GM19035 (cell line): ENCODE results near the gene DNM2.

ENCODE experiments used
- ATAC-seq: cut with Tn5 transposase; IDR thresholded peaks from one replicate; pipeline ENCODE4 v1.9.1; 2021; ENCODE audit not compliant: unreplicated experiment

The DNM2 gene

DNA sequence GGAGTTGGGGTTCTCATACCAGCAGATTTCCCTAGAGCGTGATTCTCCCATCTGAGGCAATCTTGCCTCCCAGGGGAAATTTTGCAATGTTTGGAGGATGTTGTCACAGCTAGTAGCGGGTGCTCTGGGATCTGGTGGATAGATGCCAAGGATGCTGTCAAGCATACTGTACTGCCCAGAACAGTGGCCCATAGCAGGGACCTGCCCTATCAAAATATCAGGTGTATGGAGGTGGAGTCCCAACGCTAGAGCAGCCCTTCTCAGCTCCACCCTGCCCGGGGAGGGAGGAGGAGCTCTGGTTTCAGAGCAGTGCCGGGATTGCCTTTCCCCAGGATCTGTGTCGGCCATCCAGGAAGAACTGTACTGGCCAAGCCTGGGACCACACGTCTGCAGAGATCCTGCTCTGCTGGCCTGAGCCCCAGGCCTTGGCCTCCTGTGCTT is 27.5 kb upstream of the DNM2 start:
- no peak for ATAC-seq

DNA sequence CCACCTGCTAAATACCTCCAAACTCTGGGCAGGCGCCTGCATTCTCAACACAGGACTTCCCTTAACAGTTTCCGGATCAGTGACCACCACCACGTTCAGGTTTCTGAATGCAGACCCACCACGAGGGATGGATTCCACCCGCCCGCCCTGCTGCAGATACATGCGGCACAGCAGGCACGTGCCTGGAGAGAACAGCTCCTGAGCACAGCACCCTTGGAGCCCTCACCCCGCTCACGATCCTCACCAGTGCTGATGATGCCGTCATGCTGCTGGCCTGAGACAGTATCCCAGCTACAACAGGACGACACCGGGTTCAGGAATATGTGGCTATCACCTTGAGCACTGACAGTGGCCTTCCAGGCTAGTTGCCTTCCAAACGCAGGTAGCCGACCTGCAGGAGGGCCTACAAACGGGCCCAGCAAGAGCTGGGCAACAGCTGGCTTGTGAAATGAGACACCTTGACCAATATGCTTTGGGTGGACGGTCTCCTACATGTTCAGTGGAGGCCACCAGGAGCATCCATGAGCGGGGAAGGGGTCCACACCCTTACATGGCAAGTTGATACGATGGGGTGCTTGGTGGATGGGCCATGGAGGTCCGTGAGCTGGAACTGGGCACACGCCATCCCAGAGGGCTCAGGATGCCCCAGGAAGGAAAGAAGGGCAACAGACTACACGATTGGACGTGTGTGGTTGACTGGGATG is 26.5 kb upstream of the DNM2 start:
- ATAC-seq = no peak

DNA sequence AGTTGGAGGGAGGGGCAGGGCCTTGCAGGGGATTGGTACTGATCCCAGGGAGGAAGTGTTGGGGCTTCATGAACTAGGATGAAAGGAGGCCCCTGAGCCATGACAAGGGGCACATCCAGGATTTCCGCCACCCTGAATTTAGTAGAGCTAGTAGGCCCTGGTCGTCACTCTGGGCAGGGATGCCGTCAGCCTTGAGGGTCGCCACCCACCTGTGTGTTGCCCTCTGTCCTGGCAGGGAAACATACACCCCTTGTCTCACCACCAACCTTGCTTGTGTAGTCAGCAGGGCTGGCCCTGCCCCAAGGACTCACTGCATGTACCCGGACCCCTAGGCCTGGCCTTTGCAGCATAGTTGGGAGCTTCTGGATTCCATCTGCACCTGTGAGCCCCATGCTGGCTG is 26.0 kb upstream of the DNM2 start:
- ATAC-seq = no peak

DNA sequence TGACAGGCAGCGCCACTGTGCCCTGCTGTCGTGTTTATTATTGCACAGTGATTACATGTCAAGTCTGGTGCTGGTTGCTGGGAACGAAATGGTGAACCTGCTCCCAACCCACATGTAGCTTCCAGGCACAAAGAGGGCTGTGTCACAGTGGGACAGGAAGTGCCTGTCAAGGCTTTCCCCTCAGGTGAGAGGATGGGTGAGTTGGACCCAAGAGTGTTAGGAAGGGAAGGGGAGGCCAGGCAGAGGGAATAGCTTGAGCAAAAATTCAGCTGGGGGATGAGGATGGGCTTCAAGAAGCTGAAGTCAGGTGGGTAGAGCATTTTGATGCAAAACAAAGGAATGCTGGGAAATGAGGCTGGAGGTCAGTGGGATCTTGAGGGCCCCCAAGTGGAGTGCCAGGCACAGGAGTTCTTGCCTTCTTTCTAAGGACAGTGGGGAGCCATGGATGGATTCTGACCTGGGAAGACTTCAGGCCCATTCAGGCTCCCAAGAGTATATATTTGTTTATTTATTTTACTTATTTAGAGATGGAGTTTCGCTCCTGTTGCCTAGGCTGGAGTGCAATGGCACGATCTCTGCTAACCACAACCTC is 25.1 kb upstream of the DNM2 start:
- no peak for ATAC-seq

DNA sequence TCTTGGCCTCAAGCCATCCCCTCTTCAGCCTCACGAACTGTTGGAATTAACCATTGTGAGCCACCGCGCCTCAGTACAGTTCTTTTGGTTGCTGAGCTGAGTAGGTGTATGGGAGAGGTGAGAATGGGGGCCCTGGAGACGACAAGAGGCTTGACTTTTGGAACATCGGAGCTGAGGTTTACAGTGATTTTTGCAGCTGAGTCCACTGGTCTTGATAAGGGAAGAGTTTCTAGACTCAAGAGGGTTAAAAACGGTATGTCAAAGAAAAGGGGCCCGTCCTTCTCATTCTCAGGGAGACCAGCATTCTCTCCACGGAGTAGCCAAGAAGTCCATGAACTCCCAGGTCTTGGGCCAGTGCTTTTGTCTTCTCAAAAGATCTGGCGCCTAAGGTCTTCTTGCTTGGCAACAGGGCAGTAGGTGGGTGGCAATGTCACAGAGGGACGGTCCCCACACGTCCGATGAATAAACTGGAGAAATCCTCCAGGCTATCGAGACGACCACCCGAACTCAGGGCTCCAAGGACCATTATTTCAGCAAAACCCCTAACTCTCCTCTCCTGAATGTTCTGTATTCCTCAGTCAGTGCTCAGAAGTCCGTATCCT is 23.1 kb upstream of the DNM2 start:
- no peak for ATAC-seq

DNA sequence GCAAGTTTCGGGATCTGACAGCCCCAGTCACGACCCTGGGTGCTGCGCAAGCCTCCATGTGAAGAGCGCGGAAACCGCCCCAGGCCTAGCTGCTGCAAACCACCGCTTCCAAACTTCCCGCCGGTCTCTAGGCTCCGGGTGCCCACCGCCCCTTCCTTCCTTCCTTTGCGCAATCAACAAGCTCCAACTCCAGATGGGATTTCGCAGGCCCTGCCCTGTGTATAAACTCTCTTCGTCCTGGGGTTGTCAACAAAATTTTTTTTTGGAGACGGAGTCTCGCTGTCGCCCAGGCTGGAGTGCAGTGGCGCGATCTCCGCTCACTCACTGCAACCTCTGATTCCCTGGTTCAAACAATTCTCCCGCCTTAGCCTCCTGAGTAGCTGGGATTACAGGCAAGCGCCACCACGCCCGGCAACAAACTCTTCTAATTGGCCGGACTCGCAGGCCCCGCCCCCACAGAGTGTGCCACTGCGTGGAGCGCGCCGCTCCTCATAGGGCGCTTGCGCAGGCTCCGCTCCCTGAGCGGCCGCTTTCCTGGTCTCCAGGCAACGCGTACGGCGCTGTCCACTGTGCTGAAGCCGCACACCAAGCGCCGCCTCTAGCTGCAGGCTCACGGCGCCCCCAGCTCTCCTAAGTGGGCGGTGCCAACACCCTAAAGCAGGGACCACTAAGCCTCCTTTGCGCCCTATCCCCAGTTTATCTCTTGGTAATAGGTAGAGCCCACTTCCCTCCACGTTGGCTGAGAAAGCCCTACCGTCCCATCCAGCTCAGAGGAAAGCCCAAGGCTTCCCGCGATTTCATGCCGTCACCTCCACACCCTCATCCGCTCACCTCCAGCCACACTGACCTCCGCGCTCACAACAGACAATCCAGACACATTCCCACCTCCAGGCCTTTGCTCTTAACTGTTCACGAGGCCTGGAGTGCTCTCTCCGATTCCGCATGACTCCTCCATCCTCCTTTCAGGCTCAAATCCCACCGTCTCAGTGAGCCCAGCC is 22.2 kb upstream of the DNM2 start:
- ATAC-seq = peak; percentile 79

DNA sequence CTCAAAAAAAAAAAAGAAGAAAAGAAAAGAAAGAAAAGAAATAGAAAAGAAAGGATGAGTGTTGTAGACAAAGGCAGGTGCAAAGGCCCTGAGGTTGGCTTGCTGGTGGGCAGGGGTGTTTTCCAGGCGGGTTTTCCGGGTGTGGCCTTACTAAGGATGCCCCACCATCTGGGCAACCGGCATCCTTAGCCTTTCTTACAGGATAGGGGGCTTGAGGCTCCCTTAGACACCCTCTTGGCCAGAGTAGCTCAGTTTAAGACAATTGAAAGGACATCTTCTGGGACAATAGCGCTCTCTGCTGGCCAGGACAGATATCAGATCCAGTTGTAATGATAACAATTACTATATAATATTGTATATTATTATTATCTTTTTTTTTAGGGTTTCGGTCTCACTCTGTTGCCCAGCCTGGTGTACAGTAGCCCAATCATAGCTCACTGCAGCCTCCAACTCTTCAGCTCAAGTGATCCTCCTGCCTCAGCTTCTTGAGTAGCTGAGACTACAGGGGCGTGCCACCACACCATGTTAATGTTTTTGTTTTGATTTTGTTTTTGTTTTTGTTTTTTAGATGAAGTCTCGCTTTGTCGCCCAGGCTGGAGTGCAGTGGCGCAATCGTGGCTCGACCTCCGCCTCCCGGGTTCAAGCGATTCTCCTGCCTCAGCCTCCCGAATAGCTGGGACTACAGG is 18.1 kb upstream of the DNM2 start:
- no peak for ATAC-seq

DNA sequence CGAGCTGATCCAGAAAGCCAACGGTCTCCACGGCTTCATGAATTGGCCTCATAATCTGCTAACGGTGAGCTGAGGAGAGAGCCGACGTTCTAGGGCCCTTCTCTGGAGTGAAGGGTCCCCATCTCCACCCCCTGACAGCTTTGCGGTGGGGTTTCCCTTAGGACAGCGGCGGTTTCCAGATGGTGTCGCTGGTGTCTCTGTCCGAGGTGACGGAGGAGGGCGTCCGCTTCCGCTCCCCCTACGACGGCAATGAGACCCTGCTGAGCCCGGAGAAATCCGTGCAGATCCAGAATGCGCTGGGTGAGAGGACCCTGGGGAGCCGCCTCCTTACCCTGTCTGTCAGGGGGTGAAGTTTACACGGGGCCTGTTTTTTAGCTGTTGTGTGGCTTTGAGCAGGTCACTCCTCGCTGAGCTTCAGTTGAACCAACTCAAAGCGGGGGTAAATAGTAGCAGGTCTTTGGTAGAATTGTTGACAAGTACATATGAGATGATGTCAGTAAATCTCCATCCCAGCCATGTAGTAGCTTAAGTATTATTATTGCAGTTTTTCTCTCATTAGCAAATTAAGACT is 15.8 kb upstream of the DNM2 start:
- peak; percentile 28 for ATAC-seq

DNA sequence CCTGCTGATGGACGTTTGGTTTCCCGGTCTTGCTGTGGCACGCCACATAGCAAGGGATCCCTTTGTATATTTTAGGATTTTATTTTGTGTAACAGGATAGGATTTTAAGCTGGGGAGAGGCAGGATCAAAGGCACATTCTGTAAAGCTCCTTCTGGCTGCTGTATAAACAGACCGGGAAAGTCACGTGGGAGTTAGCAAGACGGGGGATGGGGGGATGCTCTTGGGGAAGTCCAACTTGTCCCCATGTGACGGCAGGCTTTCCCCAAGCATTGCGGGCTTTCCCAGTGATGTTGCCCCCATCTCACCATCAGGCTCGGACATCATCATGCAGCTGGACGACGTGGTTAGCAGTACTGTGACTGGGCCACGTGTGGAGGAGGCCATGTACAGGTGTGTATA is 10.9 kb upstream of the DNM2 start:
- ATAC-seq = no peak

DNA sequence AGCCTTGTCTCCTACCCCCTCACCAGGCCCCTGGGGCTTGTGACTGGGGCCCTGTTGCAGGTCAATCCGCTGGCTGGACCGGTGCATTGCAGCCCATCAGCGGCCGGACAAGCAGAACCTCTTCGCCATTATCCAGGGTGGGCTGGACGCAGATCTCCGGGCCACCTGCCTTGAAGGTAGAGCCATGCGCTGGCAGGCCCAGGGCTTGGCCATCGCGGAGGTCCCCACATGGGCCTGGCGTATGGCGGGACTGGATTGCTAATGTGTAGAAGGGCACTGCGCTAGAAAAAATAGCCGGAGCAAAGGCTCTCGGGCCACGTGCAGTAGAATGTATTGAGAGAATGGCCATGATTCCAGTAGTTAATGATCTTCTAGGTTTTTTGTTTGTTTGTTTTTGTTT is 10.4 kb upstream of the DNM2 start:
- no peak for ATAC-seq

DNA sequence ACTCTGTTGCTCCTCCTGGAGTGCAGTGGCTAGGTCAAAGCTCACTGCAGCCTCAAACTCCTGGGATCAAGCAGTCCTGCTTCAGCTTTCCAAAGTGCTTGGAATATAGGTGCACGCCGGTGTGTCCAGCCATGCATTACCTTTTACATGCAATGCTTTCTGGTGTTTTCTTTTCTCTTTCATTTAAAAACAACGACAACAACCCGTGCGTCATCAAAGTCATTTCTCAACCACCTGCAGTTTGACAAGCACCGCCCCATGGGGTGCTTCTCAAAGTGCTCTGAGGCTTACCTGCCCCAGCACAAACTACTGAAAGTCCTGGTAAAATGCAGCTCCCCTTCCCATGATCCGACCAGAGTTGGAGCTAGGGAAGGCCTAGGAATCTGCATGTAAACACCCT is 9.6 kb upstream of the DNM2 start:
- ATAC-seq = no peak

DNA sequence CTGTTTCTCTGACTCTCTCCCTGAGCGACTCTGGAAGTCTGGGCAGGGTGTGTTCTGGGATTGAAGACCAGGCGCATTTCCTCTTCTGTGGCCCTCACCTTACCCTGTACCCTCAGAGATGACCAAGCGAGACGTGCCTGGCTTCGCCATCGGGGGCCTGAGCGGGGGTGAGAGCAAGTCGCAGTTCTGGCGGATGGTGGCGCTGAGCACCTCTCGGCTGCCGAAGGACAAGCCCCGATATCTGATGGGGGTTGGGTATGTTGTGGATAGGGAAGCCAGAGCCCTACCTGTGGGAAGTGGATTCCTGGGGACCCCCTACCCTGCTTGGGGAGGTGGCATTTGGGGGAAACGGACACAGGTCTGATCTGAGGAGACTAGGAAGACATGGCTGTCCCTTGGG is 5.8 kb upstream of the DNM2 start:
- no peak for ATAC-seq

DNA sequence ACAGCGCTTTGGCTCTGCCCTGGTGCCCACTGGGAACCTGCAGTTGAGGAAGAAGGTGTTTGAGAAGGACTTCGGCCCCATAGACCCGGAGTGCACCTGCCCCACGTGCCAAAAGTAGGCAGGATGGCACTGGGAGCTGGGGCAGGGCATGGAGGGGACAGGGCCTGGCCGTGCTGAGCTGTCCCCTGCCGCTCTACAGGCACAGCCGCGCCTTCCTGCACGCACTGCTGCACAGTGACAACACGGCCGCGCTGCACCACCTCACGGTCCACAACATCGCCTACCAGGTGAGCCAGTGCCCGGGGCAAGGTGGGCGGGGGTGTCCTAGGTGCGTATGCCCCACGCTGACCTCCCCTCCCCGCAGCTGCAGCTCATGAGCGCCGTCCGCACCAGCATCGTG is 5.1 kb upstream of the DNM2 start:
- ATAC-seq = no peak

DNA sequence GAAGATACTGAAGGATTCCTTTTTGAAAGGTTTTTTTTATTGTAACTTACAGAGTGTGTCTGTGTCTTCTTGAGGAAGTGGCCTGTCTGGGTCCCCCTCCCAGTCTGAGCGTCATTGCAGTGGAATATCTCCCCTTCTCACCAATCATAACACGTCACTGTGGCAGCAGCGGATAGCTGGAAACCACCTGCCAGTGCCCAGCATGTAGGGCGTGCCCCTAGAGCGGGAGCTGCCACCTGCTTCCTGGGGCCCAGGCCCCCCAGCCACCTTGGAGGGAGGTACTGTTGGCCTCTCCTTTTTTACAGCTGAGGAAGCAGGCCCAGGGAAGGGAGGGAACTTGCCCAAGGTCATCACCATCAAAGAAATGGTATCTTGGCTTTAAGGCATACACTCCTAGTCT is 4.6 kb upstream of the DNM2 start:
- ATAC-seq = no peak

DNA sequence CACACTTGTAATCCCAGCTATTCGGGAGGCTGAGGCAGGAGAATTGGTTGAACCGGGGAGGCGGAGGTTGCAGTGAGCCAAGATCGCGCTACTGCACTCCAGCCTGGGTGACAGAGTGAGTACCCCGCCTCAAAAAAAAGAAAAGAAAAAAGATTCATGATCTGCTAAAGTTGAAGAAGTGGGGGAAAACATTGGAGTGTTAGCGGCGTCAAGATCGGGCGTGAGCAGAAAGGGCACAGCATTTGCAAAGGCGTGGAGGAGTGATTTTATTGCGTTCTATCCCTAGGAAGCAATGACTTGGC is 874 bp upstream of the DNM2 start:
- ATAC-seq = no peak

DNA sequence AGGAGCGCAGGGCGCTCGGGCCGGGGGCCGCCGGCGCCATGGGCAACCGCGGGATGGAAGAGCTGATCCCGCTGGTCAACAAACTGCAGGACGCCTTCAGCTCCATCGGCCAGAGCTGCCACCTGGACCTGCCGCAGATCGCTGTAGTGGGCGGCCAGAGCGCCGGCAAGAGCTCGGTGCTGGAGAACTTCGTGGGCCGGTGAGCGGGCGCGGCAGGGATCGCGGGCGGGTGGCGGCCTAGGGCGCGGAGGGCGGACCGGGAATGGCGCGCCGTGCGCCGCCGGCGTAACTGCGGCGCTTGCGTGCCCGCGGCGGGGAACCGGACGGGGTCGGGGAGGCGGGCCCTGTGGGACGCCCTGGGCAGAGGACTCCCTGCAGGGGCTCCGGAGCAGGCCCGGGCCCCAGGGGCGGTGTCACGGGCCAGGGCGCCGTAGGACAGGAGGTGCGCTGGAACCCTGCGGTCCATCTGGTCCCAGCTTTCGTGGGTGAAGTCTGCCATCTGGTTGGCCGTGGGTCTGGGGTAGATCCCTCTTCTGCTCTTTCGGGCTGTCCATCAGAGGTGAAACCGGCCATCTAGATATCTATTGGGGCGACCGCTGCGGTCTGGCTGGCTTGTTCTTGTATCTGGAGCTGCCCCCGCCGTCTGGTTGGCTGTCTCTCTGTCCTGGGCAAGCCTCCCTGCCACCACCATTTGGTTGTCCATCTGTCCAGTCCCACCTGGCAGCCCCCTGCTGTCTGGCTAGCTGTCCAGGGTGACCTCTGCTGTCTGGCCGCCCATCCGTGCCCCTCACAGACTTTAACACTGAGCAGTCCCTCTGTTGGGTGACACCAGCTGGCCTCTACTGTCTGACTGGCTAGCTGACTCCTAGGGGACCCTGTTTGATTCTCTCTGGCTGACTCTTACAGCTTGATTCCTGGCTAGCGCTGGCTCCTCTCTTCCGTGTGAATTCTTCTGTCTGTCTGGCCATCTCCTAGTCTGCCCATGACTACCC is 622 bp downstream of the DNM2 start:
- ATAC-seq = peak; percentile 17

DNA sequence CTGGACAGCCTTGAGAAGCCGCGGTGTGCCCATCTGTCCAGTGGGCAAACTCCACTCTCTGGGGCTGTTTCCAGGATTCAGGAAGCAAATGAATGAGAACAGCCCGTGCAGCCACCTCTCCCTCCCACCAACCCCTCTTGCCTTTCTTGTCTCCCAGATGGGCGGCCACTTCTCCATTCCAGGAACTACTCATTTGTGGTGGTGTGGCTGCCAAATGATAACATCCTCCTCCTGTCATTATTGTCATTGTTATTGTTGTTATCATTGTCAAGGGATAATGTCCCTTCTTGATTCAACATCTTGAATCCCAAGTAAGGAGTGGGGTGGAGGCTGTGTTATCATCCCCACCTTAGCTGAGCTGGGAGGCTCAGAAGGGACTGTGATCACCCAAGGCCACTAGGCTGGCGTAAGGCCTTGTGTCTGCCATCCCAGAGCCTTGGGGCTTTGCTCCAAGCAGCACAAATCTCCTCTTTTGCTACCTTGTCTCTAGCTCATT is 1.6 kb downstream of the DNM2 start:
- ATAC-seq = no peak

DNA sequence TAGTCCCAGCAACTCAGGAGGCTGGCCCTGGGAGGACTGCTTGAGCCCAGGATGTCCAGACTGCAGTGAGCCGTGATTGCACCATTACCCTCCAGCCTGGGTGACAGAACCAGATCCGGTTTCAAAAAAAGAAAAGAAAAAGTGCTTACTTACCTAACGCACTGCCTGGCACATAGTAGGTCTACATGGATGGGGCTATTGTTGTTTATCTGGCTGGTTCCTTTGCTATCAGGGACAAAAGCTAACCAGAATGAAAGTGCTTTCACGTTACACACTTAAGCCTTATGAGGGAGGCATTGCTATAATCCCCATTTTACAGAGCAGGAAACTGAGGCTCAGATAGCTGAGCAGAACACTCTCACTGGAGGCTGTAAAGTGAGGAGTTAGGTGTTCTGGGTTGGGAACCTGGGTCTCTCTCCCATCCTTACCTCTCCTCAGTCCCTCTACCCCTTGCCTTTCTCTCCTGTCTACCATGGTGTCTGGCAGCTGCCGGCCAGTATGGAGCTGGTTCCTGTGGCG is 2.8 kb downstream of the DNM2 start:
- ATAC-seq = no peak

DNA sequence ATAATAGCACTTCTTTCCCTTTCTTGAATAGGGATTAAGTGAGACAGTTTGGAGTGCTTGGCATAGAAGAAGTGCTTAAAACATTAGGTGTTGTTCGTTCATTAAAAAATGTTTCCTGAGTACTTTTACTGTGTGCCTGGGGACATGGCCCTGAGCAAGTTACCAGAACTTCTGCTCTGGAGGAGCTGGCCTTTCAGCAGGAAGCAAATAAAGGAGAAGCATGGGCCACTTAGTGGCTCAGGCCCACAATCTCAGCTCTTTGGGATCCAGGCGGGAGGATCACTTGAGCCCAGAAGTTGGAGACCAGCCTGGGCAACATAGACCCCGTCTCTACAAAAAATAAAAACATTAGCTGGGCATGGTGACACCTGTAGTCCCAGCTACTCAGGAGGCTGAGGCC is 5.7 kb downstream of the DNM2 start:
- no peak for ATAC-seq
